ENCODE data around the gene NMB. TPM values are rescaled to one million over a fixed set of nuclear protein-coding genes. Genes with fewer than 3 reads are reported as not detected.
A peak's percentile ranks its signal among the peaks of the same experiment; 100 is the strongest.

Gene NMB
- total RNA-seq, 1 experiment from 2014 or later = 11.5 TPM

- no peak overlapping the region for H3K4me3 Mint-ChIP-seq
- no peaks in the 10 kb centered on the region for H3K4me1 ChIP-seq (ENCODE audit: insufficient read depth, low read length)
- no peaks in the 10 kb centered on the region for H3K27me3 ChIP-seq (ENCODE audit: insufficient read depth, low read length)
- H2AK5ac ChIP-seq (ENCODE audit: insufficient read length, low read length) = no peak overlapping the region
- no peak overlapping the region for H3K27ac ChIP-seq (ENCODE audit: insufficient read length, low read depth, low read length)
- peaks cover 8 to 12% of the 10 kb centered on the region in 2 experiments for H3K4me1 Mint-ChIP-seq
- no peak overlapping the region for H2AFZ ChIP-seq (ENCODE audit: low read length)
- no peak for TF ChIP-seq CTCF (conservative IDR thresholded peaks at IDR 0.05)
- H4K5ac ChIP-seq (ENCODE audit: insufficient read length, low read depth, low read length) = no peak overlapping the region
- no peak overlapping the region for H3T11ph ChIP-seq (ENCODE audit: low read length)
- H3K27ac Mint-ChIP-seq = peak overlapping the region in 2 of 3 experiments; percentile 6 to 71; a peak in 2 of 7 replicates
- no peak overlapping the region for H3K23ac ChIP-seq (ENCODE audit: insufficient read length, low read depth, low read length)
- peaks cover 45 to 54% (median 47%) of the 10 kb centered on the region in 3 experiments for H3K36me3 Mint-ChIP-seq (ENCODE audit: insufficient read depth in 1 of 3, low read depth in 3 of 3)
- H3K9me3 Mint-ChIP-seq = peaks cover 41 to 42% of the 10 kb centered on the region in 2 experiments
- H2BK5ac ChIP-seq (ENCODE audit: insufficient read length, low read length) = no peak overlapping the region
- H3K18ac ChIP-seq (ENCODE audit: insufficient read length, low read depth, low read length) = no peak overlapping the region
- H2BK20ac ChIP-seq (ENCODE audit: low read depth, low read length, poor library complexity, severe bottlenecking) = no peak overlapping the region
- H3K4me2 ChIP-seq (ENCODE audit: insufficient read depth, insufficient read length, low read length) = no peak overlapping the region
- H3K23me2 ChIP-seq (ENCODE audit: insufficient read length, low read depth, low read length, poor library complexity, severe bottlenecking) = no peaks in the 10 kb centered on the region
- peaks cover 8% of the 10 kb centered on the region for H3K79me1 ChIP-seq (ENCODE audit: insufficient read depth, low read depth, low read length, poor library complexity, severe bottlenecking)
- H4K8ac ChIP-seq (replicated peaks; ENCODE audit: insufficient read length, low read depth, low read length) = no peak overlapping the region
- H3K27me3 Mint-ChIP-seq (ENCODE audit: low read depth) = peaks cover 10% of the 10 kb centered on the region
- H3K56ac ChIP-seq (ENCODE audit: insufficient read length, low read depth, low read length) = no peak overlapping the region
- no peak overlapping the region for H2BK120ac ChIP-seq (ENCODE audit: low read depth, low read length, poor library complexity, severe bottlenecking)
- no CpG with 5 or more reads among the region's 2 CpGs for WGBS (ENCODE audit: extremely low coverage, insufficient read length, low lambda C conversion rate)
- no peak overlapping the region for H3K14ac ChIP-seq (ENCODE audit: insufficient read depth, low read length)
- peaks cover 25% of the 10 kb centered on the region for H3K9me3 ChIP-seq (ENCODE audit: control insufficient read depth, low read depth, low read length)
- H2BK15ac ChIP-seq (ENCODE audit: low read depth, low read length) = no peak overlapping the region
- no peak overlapping the region for H3K4ac ChIP-seq (ENCODE audit: low read depth, low read length)
- H2BK12ac ChIP-seq (ENCODE audit: insufficient read length, low read depth, low read length) = no peak overlapping the region
- 0 out of 2 replicates have a peak, but pooled peaks cover 1% of the 10 kb centered on the region for H3K79me2 ChIP-seq (ENCODE audit: insufficient read depth, low read length)
- no peak overlapping the region for H4K91ac ChIP-seq (ENCODE audit: insufficient read length, low read depth, low read length)
- H4K20me1 ChIP-seq (ENCODE audit: control insufficient read depth, insufficient read depth, insufficient read length) = no peaks in the 10 kb centered on the region
- no peak overlapping the region for H3K9ac ChIP-seq (ENCODE audit: extremely low read depth, insufficient read length, low read length)
- DNase-seq = no peak
Measured at GRCh38 chr15:84625123-84625522, 32.9 kb downstream of the NMB start.

Data from H9 (cell line).